GM12892 (cell line): Measurements from ENCODE around the gene CABLES1.

Experiments
- DNase-seq: peaks from one replicate; pipeline ENCODE4 v3.0.0; 2011; ENCODE audit not compliant: insufficient read length
- FAIRE-seq: peaks from 2 replicates; lab custom pipeline; 2011; peaks lifted over from hg19 to GRCh38; lab: Jason Lieb, UNC
- POLR2A ChIP-seq: IDR thresholded peaks from 2 replicates; pipeline ENCODE4 v1.6.1; 2011; ENCODE audit warnings: low read depth, low read length, control low read depth
- POLR2AphosphoS5 ChIP-seq: IDR thresholded peaks from 2 replicates; pipeline ENCODE4 v1.6.1; 2011; ENCODE audit warnings: low read depth, low read length, control low read depth
- TAF1 ChIP-seq: IDR thresholded peaks from 2 replicates; pipeline ENCODE4 v1.6.1; 2011; ENCODE audit warnings: low read depth, mild to moderate bottlenecking, control low read depth, low read length, borderline replicate concordance

Gene CABLES1

GRCh38 chr18:23163786-23164533 lies 28.7 kb downstream of the CABLES1 start:
- DNase-seq (no peak), FAIRE-seq (no peak)
- TF ChIP-seq POLR2A (no peak), POLR2AphosphoS5 (no peak), TAF1 (no peak)

- DNase-seq, result no peak
- TF ChIP-seq TAF1 (no peak), POLR2A (no peak), POLR2AphosphoS5 (no peak)
- FAIRE-seq, result no peak
These were observed 30.2 kb downstream of the CABLES1 start for GRCh38 chr18:23165271-23166068.

DNA sequence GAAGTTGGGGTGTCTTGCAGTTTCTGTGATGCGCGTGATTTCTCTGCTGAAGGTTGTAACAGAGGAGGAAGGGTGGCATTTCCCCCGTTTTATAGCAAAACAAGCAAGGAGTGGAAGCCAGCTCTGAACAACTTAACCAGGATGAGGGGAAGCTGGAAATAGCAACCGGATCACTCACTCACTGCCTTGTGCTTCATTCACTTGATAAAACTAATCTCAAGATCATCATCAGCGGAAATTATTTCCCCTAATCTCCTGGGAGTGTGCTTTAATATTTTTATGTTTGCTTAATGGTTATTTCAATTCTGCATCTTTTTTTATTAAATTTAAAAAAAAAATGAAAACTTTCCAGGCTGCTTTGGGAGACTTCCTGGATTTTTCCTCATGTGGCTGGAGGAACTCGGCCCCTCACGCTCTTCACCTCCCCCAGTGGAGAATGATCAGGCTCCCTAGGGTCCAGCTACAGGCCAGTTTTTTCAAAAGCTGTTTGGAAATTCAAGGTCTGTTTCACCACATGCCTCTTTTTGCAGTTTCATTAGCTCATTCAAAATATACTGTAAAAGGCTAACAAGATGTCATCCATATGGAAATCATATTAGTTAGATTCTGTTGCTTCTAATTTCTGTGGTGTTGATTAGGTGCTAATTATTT lies 31.7 kb downstream of the CABLES1 start:
- no peak for DNase-seq
- no peak for FAIRE-seq
- TF ChIP-seq POLR2AphosphoS5 (no peak), POLR2A (no peak), TAF1 (no peak)

- FAIRE-seq, result no peak
- TF ChIP-seq TAF1 (no peak), POLR2A (no peak), POLR2AphosphoS5 (no peak)
- DNase-seq, result no peak
These were observed 34.4 kb downstream of the CABLES1 start for GRCh38 chr18:23169673-23170044.

- TF ChIP-seq TAF1, result no peak
- TF ChIP-seq POLR2A, result no peak
- no peak for TF ChIP-seq POLR2AphosphoS5
- DNase-seq, result no peak
- no peak for FAIRE-seq
These were observed 34.9 kb downstream of the CABLES1 start for GRCh38 chr18:23170137-23170536.

- no peak for DNase-seq
- no peak for FAIRE-seq
- TF ChIP-seq POLR2A (no peak), POLR2AphosphoS5 (no peak), TAF1 (no peak)
These were observed 36.4 kb downstream of the CABLES1 start for GRCh38 chr18:23171581-23172156.

GRCh38 chr18:23172591-23173380 lies 37.5 kb downstream of the CABLES1 start:
- DNase-seq, result no peak

GRCh38 chr18:23173912-23174311 lies 38.6 kb downstream of the CABLES1 start:
- TF ChIP-seq POLR2A, result no peak
- TF ChIP-seq POLR2AphosphoS5, result no peak
- TF ChIP-seq TAF1, result no peak
- FAIRE-seq, result no peak
- no peak for DNase-seq

More at GRCh38 chr18:23172591-23173380, 37.5 kb downstream of the CABLES1 start:
- FAIRE-seq, result no peak
- no peak for TF ChIP-seq POLR2AphosphoS5
- TF ChIP-seq POLR2A, result no peak
- no peak for TF ChIP-seq TAF1

DNA sequence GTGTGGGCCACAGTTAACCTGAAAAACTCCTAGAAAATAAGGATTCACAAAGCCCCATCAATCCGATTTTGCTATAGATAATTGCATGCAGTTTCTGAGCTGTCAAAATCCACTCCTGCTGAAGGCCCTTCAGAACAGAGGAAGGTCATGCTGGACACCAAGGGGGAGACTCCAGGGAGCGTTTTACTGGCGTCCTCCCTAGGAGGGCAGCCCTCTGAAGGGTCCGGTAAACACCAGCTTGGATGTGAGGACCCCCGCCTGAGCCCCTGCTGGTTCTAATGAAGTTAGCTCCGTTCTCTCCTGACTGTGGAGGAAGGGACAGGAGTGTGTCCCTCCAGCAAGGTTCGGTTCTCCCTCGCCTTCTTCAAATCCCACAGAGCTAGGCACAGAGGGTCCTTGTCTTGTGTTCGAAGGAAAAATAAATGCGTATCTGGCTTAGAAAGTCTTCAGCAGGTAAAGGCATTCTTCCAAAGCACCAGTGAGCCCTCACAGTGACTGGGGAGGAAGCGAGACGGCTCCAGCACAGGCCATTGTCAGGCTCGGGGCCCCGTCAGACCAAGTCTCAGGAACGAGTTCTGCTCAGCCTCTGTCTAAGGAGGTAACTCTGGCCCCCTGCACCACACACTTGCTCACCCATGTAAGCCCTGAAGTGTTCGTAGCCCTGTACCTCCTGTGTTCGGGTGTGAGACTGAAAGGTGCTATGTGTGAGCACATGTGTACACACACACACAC lies 41.6 kb downstream of the CABLES1 start:
- TF ChIP-seq TAF1 (no peak), POLR2AphosphoS5 (no peak), POLR2A (no peak)
- DNase-seq (no peak), FAIRE-seq (no peak)
